Mesenchymal stem cell (in vitro differentiated cells and primary cell): Measurements from ENCODE around the gene SIMC1.

ENCODE experiments used
- DNase-seq: peaks from one replicate; pipeline ENCODE4 v3.0.0-alpha.2; 2013
- H2AFZ ChIP-seq: one replicate; pipeline ENCODE4 v1.6.1; 2013; ENCODE audit warnings: low read depth, mild to moderate bottlenecking, control low read depth, inconsistent platforms, low read length, moderate library complexity
- H2AK5ac ChIP-seq: 2 replicates; pipeline ENCODE4 v1.6.1; 2013; ENCODE audit warnings: low read length, moderate library complexity, mild to moderate bottlenecking, inconsistent platforms; ENCODE audit not compliant: severe bottlenecking
- H2BK120ac ChIP-seq: one replicate; pipeline ENCODE4 v1.6.1; 2013; ENCODE audit warnings: low read depth, mild to moderate bottlenecking, inconsistent platforms, low read length, moderate library complexity
- H2BK12ac ChIP-seq, 2 experiments: one replicate each; pipeline ENCODE4 v1.6.1; 2013; ENCODE audit warnings: inconsistent platforms in 2 of 2, low read length in 2 of 2, mild to moderate bottlenecking in 2 of 2, moderate library complexity in 2 of 2, control low read depth in 1 of 2
- H2BK15ac ChIP-seq: one replicate; pipeline ENCODE4 v1.6.1; 2013; ENCODE audit warnings: mild to moderate bottlenecking, low read depth, inconsistent platforms; ENCODE audit not compliant: poor library complexity, severe bottlenecking
- H2BK5ac ChIP-seq: 2 replicates; pipeline ENCODE4 v1.6.1; 2013; ENCODE audit warnings: low read depth, mild to moderate bottlenecking, low read length, control low read depth, inconsistent platforms; ENCODE audit not compliant: poor library complexity, severe bottlenecking
- H3K14ac ChIP-seq, 2 experiments: one replicate each; pipeline ENCODE4 v1.6.1; 2013; ENCODE audit warnings: inconsistent platforms in 2 of 2, low read length in 2 of 2, control low read depth in 1 of 2, mild to moderate bottlenecking in 1 of 2, moderate library complexity in 1 of 2
- H3K18ac ChIP-seq, 2 experiments: one replicate each; pipeline ENCODE4 v1.6.1; 2013; ENCODE audit warnings: inconsistent platforms in 2 of 2, low read length in 2 of 2, control low read depth in 1 of 2, low read depth in 1 of 2, mild to moderate bottlenecking in 1 of 2
- H3K23ac ChIP-seq, 2 experiments: one replicate each; pipeline ENCODE4 v1.6.1; 2013; ENCODE audit warnings: inconsistent platforms in 2 of 2, low read length in 2 of 2, mild to moderate bottlenecking in 2 of 2, moderate library complexity in 2 of 2, control low read depth in 1 of 2
- H3K27ac ChIP-seq: 2 replicates; pipeline ENCODE4 v1.5.1; 2013; ENCODE audit warnings: mild to moderate bottlenecking, moderate library complexity, low read length, control low read depth, inconsistent platforms; ENCODE audit not compliant: poor library complexity, severe bottlenecking
- H3K27me3 ChIP-seq, 2 experiments: 2 replicates each; pipeline versions ENCODE4 v1.6.1 to v1.7.0; 2013; ENCODE audit warnings: low read length in 2 of 2, mild to moderate bottlenecking in 2 of 2, moderate library complexity in 2 of 2, control low read depth in 1 of 2, inconsistent platforms in 1 of 2; ENCODE audit not compliant: control insufficient read depth in 1 of 2, insufficient read depth in 1 of 2
- H3K36me3 ChIP-seq, 2 experiments: 2 replicates each; pipeline versions ENCODE4 v1.6.1 to v1.7.0; 2013; ENCODE audit warnings: low read length in 2 of 2, control low read depth in 1 of 2, inconsistent platforms in 1 of 2, low read depth in 1 of 2, mild to moderate bottlenecking in 1 of 2; ENCODE audit not compliant: insufficient read depth in 2 of 2, control insufficient read depth in 1 of 2
- H3K4ac ChIP-seq, 2 experiments: one replicate each; pipeline ENCODE4 v1.6.1; 2013; ENCODE audit warnings: inconsistent platforms in 2 of 2, low read length in 2 of 2, mild to moderate bottlenecking in 2 of 2, moderate library complexity in 2 of 2, control low read depth in 1 of 2, low read depth in 1 of 2
- H3K4me1 ChIP-seq: 2 replicates; pipeline ENCODE4 v1.6.1; 2013; ENCODE audit warnings: low read depth, low read length, control low read depth; ENCODE audit not compliant: control insufficient read depth, insufficient read depth
- H3K4me2 ChIP-seq: 2 replicates; pipeline ENCODE4 v1.6.1; 2013; ENCODE audit warnings: low read length, mild to moderate bottlenecking, inconsistent platforms; ENCODE audit not compliant: poor library complexity, severe bottlenecking
- H3K4me3 ChIP-seq, 2 experiments: 2 replicates each; pipeline versions ENCODE4 v1.5.1 to v1.7.0; 2013; ENCODE audit warnings: low read length in 2 of 2, mild to moderate bottlenecking in 2 of 2, control low read depth in 1 of 2, low read depth in 1 of 2; ENCODE audit not compliant: insufficient read depth in 1 of 2
- H3K79me1 ChIP-seq: replicated peaks from 2 replicates; pipeline ENCODE4 v1.6.1; 2013; ENCODE audit warnings: mild to moderate bottlenecking, control low read depth, low read length, inconsistent platforms; ENCODE audit not compliant: poor library complexity, severe bottlenecking
- H3K9ac ChIP-seq: 2 replicates; pipeline ENCODE4 v1.7.0; 2013; ENCODE audit warnings: mild to moderate bottlenecking, low read length, moderate library complexity
- H3K9me3 ChIP-seq: 2 replicates; pipeline ENCODE4 v1.7.0; 2013; ENCODE audit warnings: mild to moderate bottlenecking, low read length; ENCODE audit not compliant: control insufficient read depth
- H4K8ac ChIP-seq: one replicate; pipeline ENCODE4 v1.6.1; 2013; ENCODE audit warnings: inconsistent platforms, mild to moderate bottlenecking, low read length, moderate library complexity
- H4K91ac ChIP-seq: one replicate; pipeline ENCODE4 v1.6.1; 2013; ENCODE audit warnings: mild to moderate bottlenecking, low read length, inconsistent platforms
- WGBS: methylation state at CpG from one replicate; pipeline ENCODE4 v1.1.7; 2013; ENCODE audit warnings: mixed read lengths; 5-methylcytosine and 5-hydroxymethylcytosine counted together
- small RNA-seq: library from polyadenylated mRNA; stranded (forward); fragments of <200 nt; extraction: miRNeasy Mini kit (QIAGEN cat#:217004); gene quantifications from one replicate; pipeline ENCODE3, GENCODE V24; 2013; ENCODE audit warnings: low read depth

The SIMC1 gene

DNA sequence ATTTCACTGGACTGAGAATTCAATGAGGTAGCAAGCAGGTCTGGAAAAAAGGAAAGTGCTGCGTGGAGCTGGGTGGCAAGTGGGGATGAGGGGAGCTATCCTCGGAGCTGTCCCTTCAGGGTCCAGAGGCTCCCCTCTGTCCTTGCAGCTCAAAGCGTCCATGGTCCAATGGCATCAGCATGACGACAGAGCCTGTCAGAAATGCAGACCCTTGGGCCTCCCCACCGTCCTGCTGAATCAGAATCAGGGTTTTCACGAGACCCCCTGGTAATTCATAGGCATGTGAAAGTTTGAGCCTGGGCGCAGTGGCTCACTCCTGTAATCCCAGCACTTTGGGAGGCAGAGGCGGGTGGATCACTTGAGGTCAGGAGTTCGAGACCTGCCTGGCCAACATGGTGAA is 155.9 kb downstream of the SIMC1 start:
- WGBS, result 96% methylated on average over 9 of the region's 9 CpGs
- no peak overlapping the region for H3K4me3 ChIP-seq
- no peak overlapping the region for H4K91ac ChIP-seq
- H2AFZ ChIP-seq, result no peak overlapping the region
- DNase-seq, result no peak
- H3K14ac ChIP-seq, result no peak overlapping the region
- H3K18ac ChIP-seq, result no peak overlapping the region
- H3K27ac ChIP-seq, result no peak overlapping the region
- H3K36me3 ChIP-seq, result peaks cover 59 to 63% of the 10 kb centered on the region in 2 experiments
- no peak overlapping the region for H2BK5ac ChIP-seq
- H2BK15ac ChIP-seq, result no peak overlapping the region
- no peak overlapping the region for H4K8ac ChIP-seq
- no peak overlapping the region for H2BK12ac ChIP-seq
- no peak overlapping the region for H3K4me2 ChIP-seq
- H3K4ac ChIP-seq, result no peak overlapping the region
- H3K4me1 ChIP-seq, result peaks cover 11% of the 10 kb centered on the region
- peaks cover 26% of the 10 kb centered on the region for H3K79me1 ChIP-seq
- H3K27me3 ChIP-seq, result no peaks in the 10 kb centered on the region
- no peak overlapping the region for H3K9ac ChIP-seq
- no peak overlapping the region for H2AK5ac ChIP-seq
- no peaks in the 10 kb centered on the region for H3K9me3 ChIP-seq
- H3K23ac ChIP-seq, result no peak overlapping the region
- no peak overlapping the region for H2BK120ac ChIP-seq

DNA sequence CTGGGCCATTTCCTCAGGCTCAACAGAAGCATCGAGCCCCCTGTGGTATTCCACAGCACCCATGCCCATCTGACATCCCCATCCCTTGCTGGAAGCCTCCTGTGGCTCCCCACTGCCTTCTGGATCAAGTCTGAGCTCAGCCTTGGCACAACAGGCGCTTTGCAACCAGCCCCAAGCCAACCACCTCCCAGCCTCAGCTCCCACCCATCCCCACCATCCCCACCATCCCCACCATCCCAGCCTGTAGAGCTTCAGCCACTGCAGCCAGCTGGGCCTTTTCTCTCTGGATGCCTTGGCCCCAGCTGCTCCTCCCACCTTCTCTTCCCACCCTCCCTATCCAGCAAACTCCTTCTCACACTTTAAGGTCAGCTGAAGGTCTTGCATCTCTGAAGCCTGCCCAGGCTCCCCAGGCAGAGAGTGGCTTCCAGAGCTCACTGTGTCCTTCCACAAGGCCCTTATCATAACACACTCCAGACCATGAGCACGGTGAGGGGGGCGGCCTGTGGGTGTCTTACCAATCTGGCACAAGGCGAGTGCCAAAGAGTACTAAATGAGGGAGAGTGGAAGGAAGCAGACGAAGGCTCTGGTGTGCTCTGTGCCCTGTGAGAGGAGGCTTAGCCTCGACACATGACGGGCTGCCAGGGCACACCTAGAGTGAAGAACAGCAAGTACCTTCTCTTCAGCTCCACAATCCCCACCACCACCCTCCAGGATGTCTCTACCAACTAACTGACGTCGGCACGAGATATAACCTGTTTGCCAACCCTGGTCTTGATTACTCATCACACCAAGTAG is 156.9 kb downstream of the SIMC1 start:
- WGBS, result 89% methylated on average over 11 of the region's 11 CpGs
- H4K8ac ChIP-seq, result peak overlapping the region; percentile 4
- no peak overlapping the region for H3K23ac ChIP-seq
- no peak for DNase-seq
- no peak overlapping the region for H3K4me3 ChIP-seq
- H2BK15ac ChIP-seq, result no peak overlapping the region
- peaks cover 11% of the 10 kb centered on the region for H3K4me1 ChIP-seq
- no peak overlapping the region for H3K4me2 ChIP-seq
- H3K4ac ChIP-seq, result no peak overlapping the region
- no peak overlapping the region for H2BK5ac ChIP-seq
- H2BK120ac ChIP-seq, result no peak overlapping the region
- peaks cover 26% of the 10 kb centered on the region for H3K79me1 ChIP-seq
- no peaks in the 10 kb centered on the region for H3K27me3 ChIP-seq
- H2AFZ ChIP-seq, result no peak overlapping the region
- no peak overlapping the region for H2AK5ac ChIP-seq
- H3K36me3 ChIP-seq, result peaks cover 60 to 63% of the 10 kb centered on the region in 2 experiments
- no peak overlapping the region for H3K14ac ChIP-seq
- no peak overlapping the region for H3K27ac ChIP-seq
- H3K9ac ChIP-seq, result no peak overlapping the region
- peak overlapping the region; percentile 4 for H4K91ac ChIP-seq
- no peaks in the 10 kb centered on the region for H3K9me3 ChIP-seq
- H3K18ac ChIP-seq, result no peak overlapping the region
- H2BK12ac ChIP-seq, result peak overlapping the region in 1 of 2 experiments; percentile 38

Small RNA genes within 50 kb of the gene (small RNA-seq; reads per million reads assigned to genes)
- 86.3 reads per million, percentile 92 among the genes with 10 or more reads in this experiment for gene MIR1271
